ENCODE measurements around the gene NTSR1. TPM values are rescaled to one million over a fixed set of nuclear protein-coding genes. Genes with fewer than 3 reads are reported as not detected.

The NTSR1 gene
- total RNA-seq, 5 donors from 2014 or later (not counting 1 experiment from before 2014, with no cell fraction given) = 0.33 to 0.63 (median 0.53) TPM; not detected in 2

GRCh38 chr20:62719250-62719935 lies 10.8 kb downstream of the NTSR1 start:
- H3K27ac Mint-ChIP-seq = no peak overlapping the region
- peaks cover 0 to 3% of the 10 kb centered on the region in 2 donors for H3K27me3 Mint-ChIP-seq

GRCh38 chr20:62721511-62722370 lies 13.1 kb downstream of the NTSR1 start:
- Histone ChIP-seq H3K27me3 (replicated peaks in 1 of 2; ENCODE audit: control insufficient read depth in 2 of 2, extremely low read depth in 1 of 2, insufficient read depth in 2 of 2, low read length in 1 of 2) (peaks cover 0 to 39% of the 10 kb centered on the region in 2 experiments), H3K4me3 (ENCODE audit: control insufficient read depth in 1 of 2, extremely low read depth in 1 of 2, low read length in 1 of 2) (peak overlapping the region in 1 of 2 donors; percentile 20), H3K4me1 (ENCODE audit: control insufficient read depth in 1 of 2, extremely low read depth in 1 of 2, insufficient read depth in 2 of 2, low read length in 2 of 2) (peaks cover 7 to 14% of the 10 kb centered on the region in 2 experiments), H3K27ac (ENCODE audit: low read length) (no peak overlapping the region), H3K36me3 (ENCODE audit: control insufficient read depth in 2 of 2, extremely low read depth in 1 of 2, insufficient read depth in 1 of 2, low read length in 1 of 2) (no peaks in the 10 kb centered on the region), H3K9me3 (peaks cover 4% of the 10 kb centered on the region)
- POLR2A ChIA-PET = no interaction called here
- no peak overlapping the region for H3K4me3 Mint-ChIP-seq
- peaks cover 0 to 5% of the 10 kb centered on the region in 2 donors for H3K27me3 Mint-ChIP-seq
- peaks cover 5 to 22% (median 14%) of the 10 kb centered on the region in 3 donors for H3K4me1 Mint-ChIP-seq
- 50% methylated on average over 1 of the region's 7 CpGs for WGBS (ENCODE audit: insufficient coverage)
- CTCF ChIA-PET = interaction anchor here in 1 of 2 donors (0.7 kb wide), 1 partner anchor 122 kb away, joined by 3 read pairs; no protein-coding TSS in a partner anchor
- ATAC-seq (replicated peaks in 1 of 4) (peak in 3 of 4 experiments; percentile 54 to 70 (median 61)), DNase-seq (no peak)
- H3K9me3 Mint-ChIP-seq = peaks cover 11 to 25% (median 20%) of the 10 kb centered on the region in 3 donors
- peak overlapping the region in 1 of 2 donors; percentile 57 for H3K27ac Mint-ChIP-seq
- peaks cover 8% of the 10 kb centered on the region for H3K36me3 Mint-ChIP-seq

More at GRCh38 chr20:62719250-62719935, 10.8 kb downstream of the NTSR1 start:
- ATAC-seq (replicated peaks in 1 of 4) (no peak), DNase-seq (no peak)
- Histone ChIP-seq H3K4me3 (ENCODE audit: control insufficient read depth in 1 of 2, extremely low read depth in 1 of 2, low read length in 1 of 2) (no peak overlapping the region), H3K27me3 (replicated peaks in 1 of 2; ENCODE audit: control insufficient read depth in 2 of 2, extremely low read depth in 1 of 2, insufficient read depth in 2 of 2, low read length in 1 of 2) (peaks cover 0 to 21% of the 10 kb centered on the region in 2 experiments), H3K27ac (ENCODE audit: low read length) (no peak overlapping the region), H3K9me3 (peaks cover 4% of the 10 kb centered on the region), H3K4me1 (ENCODE audit: control insufficient read depth in 1 of 2, extremely low read depth in 1 of 2, insufficient read depth in 2 of 2, low read length in 2 of 2) (peaks cover 8 to 28% of the 10 kb centered on the region in 2 experiments), H3K36me3 (ENCODE audit: control insufficient read depth in 2 of 2, extremely low read depth in 1 of 2, insufficient read depth in 1 of 2, low read length in 1 of 2) (no peaks in the 10 kb centered on the region)
- POLR2A ChIA-PET = interaction anchor here in 1 of 2 donors (0.7 kb wide), 1 partner anchor 68 kb away, joined by 3 read pairs; no protein-coding TSS in a partner anchor
- Mint-ChIP-seq H3K36me3 (peaks cover 8% of the 10 kb centered on the region), H3K4me3 (no peak overlapping the region), H3K9me3 (peaks cover 11 to 25% (median 20%) of the 10 kb centered on the region in 3 donors), H3K4me1 (peaks cover 15 to 41% (median 32%) of the 10 kb centered on the region in 3 donors)
- WGBS (ENCODE audit: insufficient coverage) = 88% methylated on average over 10 of the region's 12 CpGs
- CTCF ChIA-PET = interaction anchor here (0.6 to 0.7 kb wide), 2 partner anchors 30 to 149 kb away, joined by 3 to 4 read pairs; no protein-coding TSS in a partner anchor

- CTCF ChIA-PET = interaction anchor here in 1 of 2 donors (0.7 kb wide), 1 partner anchor 123 kb away, joined by 3 read pairs; no protein-coding TSS in a partner anchor
- H3K9me3 ChIP-seq = peaks cover 4% of the 10 kb centered on the region
- no peak for DNase-seq
Observed at GRCh38 chr20:62722627-62723026, 14.0 kb downstream of the NTSR1 start.

GRCh38 chr20:62723351-62723750 lies 14.7 kb downstream of the NTSR1 start:
- ATAC-seq (replicated peaks in 1 of 4) = no peak
- H3K36me3 ChIP-seq (ENCODE audit: control insufficient read depth in 2 of 2, extremely low read depth in 1 of 2, insufficient read depth in 1 of 2, low read length in 1 of 2) = no peaks in the 10 kb centered on the region
- CTCF ChIA-PET = no interaction called here
- 84% methylated on average over 12 of the region's 13 CpGs for WGBS (ENCODE audit: insufficient coverage)
- peaks cover 8% of the 10 kb centered on the region for H3K36me3 Mint-ChIP-seq
- no peak for DNase-seq
- H3K4me1 ChIP-seq (ENCODE audit: control insufficient read depth in 1 of 2, extremely low read depth in 1 of 2, insufficient read depth in 2 of 2, low read length in 2 of 2) = peaks cover 6 to 8% of the 10 kb centered on the region in 2 experiments
- H3K27ac Mint-ChIP-seq = no peak overlapping the region
- H3K27me3 ChIP-seq (replicated peaks in 1 of 2; ENCODE audit: control insufficient read depth in 2 of 2, extremely low read depth in 1 of 2, insufficient read depth in 2 of 2, low read length in 1 of 2) = peaks cover 0 to 40% of the 10 kb centered on the region in 2 experiments
- H3K27ac ChIP-seq (ENCODE audit: low read length) = no peak overlapping the region
- peaks cover 0 to 5% of the 10 kb centered on the region in 2 donors for H3K27me3 Mint-ChIP-seq
- H3K4me1 Mint-ChIP-seq = peaks cover 9 to 17% (median 10%) of the 10 kb centered on the region in 3 donors
- H3K4me3 ChIP-seq (ENCODE audit: control insufficient read depth in 1 of 2, extremely low read depth in 1 of 2, low read length in 1 of 2) = no peak overlapping the region
- peaks cover 11 to 25% (median 20%) of the 10 kb centered on the region in 3 donors for H3K9me3 Mint-ChIP-seq
- peaks cover 4% of the 10 kb centered on the region for H3K9me3 ChIP-seq
- POLR2A ChIA-PET = interaction anchor here in 1 of 2 donors (1.0 kb wide), 1 partner anchor 189 kb away, joined by 3 read pairs; no protein-coding TSS in a partner anchor
- H3K4me3 Mint-ChIP-seq = no peak overlapping the region

More at GRCh38 chr20:62722627-62723026, 14.0 kb downstream of the NTSR1 start:
- H3K27ac Mint-ChIP-seq = no peak overlapping the region
- WGBS (ENCODE audit: insufficient coverage) = 100% methylated on average over 3 of the region's 6 CpGs
- POLR2A ChIA-PET = no interaction called here
- H3K4me1 ChIP-seq (ENCODE audit: control insufficient read depth in 1 of 2, extremely low read depth in 1 of 2, insufficient read depth in 2 of 2, low read length in 2 of 2) = peaks cover 3 to 6% of the 10 kb centered on the region in 2 experiments
- no peak overlapping the region for H3K4me3 ChIP-seq (ENCODE audit: control insufficient read depth in 1 of 2, extremely low read depth in 1 of 2, low read length in 1 of 2)
- peaks cover 11 to 25% (median 20%) of the 10 kb centered on the region in 3 donors for H3K9me3 Mint-ChIP-seq
- H3K4me3 Mint-ChIP-seq = no peak overlapping the region
- H3K36me3 Mint-ChIP-seq = peaks cover 8% of the 10 kb centered on the region
- H3K36me3 ChIP-seq (ENCODE audit: control insufficient read depth in 2 of 2, extremely low read depth in 1 of 2, insufficient read depth in 1 of 2, low read length in 1 of 2) = no peaks in the 10 kb centered on the region
- peaks cover 5 to 18% (median 6%) of the 10 kb centered on the region in 3 donors for H3K4me1 Mint-ChIP-seq
- H3K27me3 ChIP-seq (replicated peaks in 1 of 2; ENCODE audit: control insufficient read depth in 2 of 2, extremely low read depth in 1 of 2, insufficient read depth in 2 of 2, low read length in 1 of 2) = peaks cover 0 to 40% of the 10 kb centered on the region in 2 experiments
- peaks cover 0 to 5% of the 10 kb centered on the region in 2 donors for H3K27me3 Mint-ChIP-seq
- H3K27ac ChIP-seq (ENCODE audit: low read length) = no peak overlapping the region
- no peak for ATAC-seq (replicated peaks in 1 of 4)

- peaks cover 8% of the 10 kb centered on the region for H3K36me3 Mint-ChIP-seq
- Histone ChIP-seq H3K27me3 (replicated peaks in 1 of 2; ENCODE audit: control insufficient read depth in 2 of 2, extremely low read depth in 1 of 2, insufficient read depth in 2 of 2, low read length in 1 of 2) (peaks cover 0 to 41% of the 10 kb centered on the region in 2 experiments), H3K27ac (ENCODE audit: low read length) (no peak overlapping the region), H3K36me3 (ENCODE audit: control insufficient read depth in 2 of 2, extremely low read depth in 1 of 2, insufficient read depth in 1 of 2, low read length in 1 of 2) (no peaks in the 10 kb centered on the region), H3K9me3 (peaks cover 4% of the 10 kb centered on the region), H3K4me1 (ENCODE audit: control insufficient read depth in 1 of 2, extremely low read depth in 1 of 2, insufficient read depth in 2 of 2, low read length in 2 of 2) (peaks cover 6 to 14% of the 10 kb centered on the region in 2 experiments), H3K4me3 (ENCODE audit: control insufficient read depth in 1 of 2, extremely low read depth in 1 of 2, low read length in 1 of 2) (no peak overlapping the region)
- CTCF ChIA-PET = no interaction called here
- WGBS (ENCODE audit: insufficient coverage) = 69% methylated on average over 9 of the region's 11 CpGs
- ATAC-seq (replicated peaks in 1 of 4) = no peak
- H3K27me3 Mint-ChIP-seq = peaks cover 0 to 5% of the 10 kb centered on the region in 2 donors
- H3K27ac Mint-ChIP-seq = no peak overlapping the region
- POLR2A ChIA-PET = interaction anchor here in 1 of 2 donors (1.0 kb wide), 1 partner anchor 188 kb away, joined by 3 read pairs; no protein-coding TSS in a partner anchor
- H3K4me1 Mint-ChIP-seq = peaks cover 15 to 19% (median 16%) of the 10 kb centered on the region in 3 donors
- no peak overlapping the region for H3K4me3 Mint-ChIP-seq
- DNase-seq = no peak
- peaks cover 11 to 25% (median 20%) of the 10 kb centered on the region in 3 donors for H3K9me3 Mint-ChIP-seq
Observed at GRCh38 chr20:62723768-62724450, 15.3 kb downstream of the NTSR1 start.
